ENCODE results near the gene C17orf78.
A peak's percentile ranks its signal among the peaks of the same experiment; 100 is the strongest.
"Not testable (repeated sequence)": the region's sequence is repeated elsewhere in the genome, so short reads cannot be mapped to it uniquely, and the experiment has no call there.

C17orf78 gene

DNA sequence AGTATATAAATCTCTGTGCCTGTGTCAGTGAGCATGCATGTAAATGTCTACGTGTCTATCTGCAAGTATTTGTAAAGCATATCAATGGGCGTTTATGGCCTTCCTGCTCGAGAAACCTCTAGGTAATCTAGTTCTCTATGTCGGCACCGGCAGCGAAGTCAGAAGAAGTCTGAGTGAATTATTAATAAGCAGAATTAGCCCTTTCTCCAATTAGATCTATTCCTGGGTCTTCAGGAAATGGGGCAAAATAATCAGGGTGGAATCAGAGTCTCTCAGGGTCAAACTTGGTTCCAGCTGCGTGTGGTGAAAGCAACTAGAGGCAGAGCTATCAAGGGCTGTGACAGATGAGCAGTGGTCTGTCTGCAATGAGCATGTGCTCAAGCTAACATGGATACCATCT is at the start of gene C17orf78:
Gene C17orf78, plus strand, starts transcription at position 280 of the 400 bp plus-strand sequence. Its CDS starts 108 bp downstream, at position 388.
- DNase-seq, result no peak

DNA sequence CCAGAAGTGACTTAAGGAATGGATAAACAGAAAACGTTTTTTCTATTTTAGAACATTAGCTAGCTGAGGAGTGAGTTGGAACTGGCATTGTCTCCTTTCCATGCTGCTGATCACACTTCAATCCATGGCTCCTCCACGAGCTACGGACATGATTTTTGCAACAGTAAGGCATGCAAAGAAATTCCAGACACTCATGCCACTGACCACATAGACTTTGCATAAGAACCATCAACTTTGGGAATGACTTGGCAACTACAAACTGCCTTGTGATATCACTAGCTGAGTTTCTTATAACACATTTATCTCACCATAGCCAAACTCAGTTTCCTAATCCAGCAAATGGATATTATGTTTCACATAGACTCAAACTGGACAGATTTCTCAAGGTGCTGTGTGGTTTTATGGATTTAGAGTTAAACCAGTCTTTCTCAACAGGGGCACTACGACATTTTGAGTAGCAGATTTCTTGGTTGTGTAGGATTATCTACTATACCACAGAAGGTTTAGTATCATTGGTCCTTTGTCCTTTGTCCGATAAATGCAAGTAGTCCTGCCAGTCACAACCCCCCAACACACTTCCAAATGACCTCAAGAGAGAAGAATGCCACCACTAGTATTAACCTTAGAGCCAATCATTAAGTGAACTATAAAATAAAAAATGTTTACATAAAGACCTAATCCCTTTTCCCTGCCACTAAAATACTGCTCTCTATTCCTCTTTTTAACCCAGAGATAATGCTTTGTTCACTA is 48.3 kb upstream of the C17orf78 start:
- DNase-seq, result no peak

DNA sequence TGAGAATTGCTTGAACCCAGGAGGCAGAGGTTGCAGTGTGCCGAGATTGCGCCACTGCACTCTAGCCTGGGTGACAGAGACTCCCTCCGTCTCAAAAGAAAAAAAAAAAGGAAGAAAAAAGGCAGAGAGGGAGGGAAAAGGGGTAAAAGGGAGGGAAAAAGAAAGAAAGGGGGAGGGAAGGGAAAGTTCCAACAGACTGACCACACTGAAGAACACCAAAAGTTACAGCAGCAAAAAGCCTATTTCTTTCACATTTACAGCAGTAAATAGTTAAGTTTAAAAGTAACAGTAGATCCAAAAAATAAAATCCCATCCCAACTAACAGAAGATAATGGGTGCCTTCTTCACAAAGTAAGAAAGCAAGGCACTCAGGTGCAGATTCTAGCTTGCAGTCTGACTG is 36.9 kb upstream of the C17orf78 start:
- DNase-seq, result no peak

DNA sequence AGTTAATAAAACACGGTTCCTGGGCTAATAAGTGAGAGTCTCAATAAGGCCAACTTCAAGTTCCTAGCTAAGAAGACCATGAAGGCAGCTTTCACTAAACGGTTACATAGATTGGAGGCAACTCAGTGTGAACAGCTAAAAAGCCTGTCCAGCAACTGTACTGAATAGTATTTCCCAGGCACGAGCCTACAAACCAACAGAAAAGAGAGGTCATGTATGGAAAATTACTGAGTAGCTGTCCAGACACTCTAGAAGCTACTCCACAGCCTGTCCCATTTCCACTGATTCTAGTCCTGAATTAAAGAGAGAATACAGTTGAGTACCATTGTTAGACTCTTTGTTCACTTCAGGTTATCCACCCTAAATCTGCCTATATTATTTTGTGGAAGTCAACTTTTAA is 36.5 kb upstream of the C17orf78 start:
- DNase-seq, result no peak

DNA sequence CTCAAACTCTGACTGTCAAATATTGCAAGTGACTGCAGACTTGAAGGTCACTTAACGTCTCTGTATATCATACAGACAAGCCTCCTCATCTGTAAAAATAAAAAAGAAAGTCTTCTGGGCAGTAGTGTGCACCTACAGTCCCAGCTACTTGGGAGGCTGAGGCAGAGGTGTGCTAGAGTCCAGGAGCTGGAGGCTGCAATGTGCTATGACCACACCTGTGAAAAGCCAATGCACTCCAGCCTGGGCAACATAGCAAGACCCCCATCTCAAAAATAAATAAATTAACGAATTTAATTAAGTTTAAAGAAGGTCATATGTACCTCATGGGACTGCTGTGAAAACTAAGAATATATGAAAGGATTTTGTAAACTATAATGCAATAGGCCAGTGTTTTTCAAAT is 35.0 kb upstream of the C17orf78 start:
- no peak for DNase-seq

DNA sequence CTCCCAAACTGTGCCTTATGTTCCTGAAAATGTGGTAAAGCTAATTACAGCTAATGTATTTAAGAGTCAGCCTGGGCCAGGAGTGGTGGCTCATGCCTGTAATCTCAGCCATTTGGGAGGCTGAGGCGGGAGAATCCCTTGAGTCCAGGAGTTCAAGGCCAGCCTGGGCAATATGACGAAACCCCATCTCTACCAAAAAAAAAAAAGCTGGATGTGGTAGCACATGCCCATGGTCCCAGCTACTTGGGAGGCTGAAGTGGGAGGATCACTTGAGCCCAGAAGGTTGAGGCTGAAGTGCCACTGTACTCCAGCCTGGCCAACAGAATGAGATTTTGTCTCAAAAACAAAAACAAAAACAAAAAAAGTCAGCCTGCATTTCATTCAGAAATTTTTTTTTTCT is 33.2 kb upstream of the C17orf78 start:
- no peak for DNase-seq

DNA sequence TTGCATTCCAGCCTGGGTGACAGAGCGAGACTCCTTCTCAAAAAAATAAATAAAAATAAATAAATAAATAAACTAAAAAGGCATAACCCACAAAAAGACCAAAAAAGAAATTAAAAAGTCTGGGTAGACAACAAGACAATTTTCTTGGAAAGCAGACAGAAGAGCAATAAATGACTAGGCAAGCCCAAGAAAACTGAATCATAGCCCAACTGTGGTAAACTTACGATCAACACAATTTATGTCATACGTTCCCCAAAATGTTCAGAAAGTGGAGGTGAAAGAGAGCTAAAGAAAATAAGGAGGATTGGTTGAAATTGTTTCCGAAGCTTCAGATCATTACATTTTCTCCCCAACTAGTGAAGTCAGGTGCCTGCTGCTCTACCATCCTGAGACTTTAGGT is 31.3 kb upstream of the C17orf78 start:
- DNase-seq, result no peak

DNA sequence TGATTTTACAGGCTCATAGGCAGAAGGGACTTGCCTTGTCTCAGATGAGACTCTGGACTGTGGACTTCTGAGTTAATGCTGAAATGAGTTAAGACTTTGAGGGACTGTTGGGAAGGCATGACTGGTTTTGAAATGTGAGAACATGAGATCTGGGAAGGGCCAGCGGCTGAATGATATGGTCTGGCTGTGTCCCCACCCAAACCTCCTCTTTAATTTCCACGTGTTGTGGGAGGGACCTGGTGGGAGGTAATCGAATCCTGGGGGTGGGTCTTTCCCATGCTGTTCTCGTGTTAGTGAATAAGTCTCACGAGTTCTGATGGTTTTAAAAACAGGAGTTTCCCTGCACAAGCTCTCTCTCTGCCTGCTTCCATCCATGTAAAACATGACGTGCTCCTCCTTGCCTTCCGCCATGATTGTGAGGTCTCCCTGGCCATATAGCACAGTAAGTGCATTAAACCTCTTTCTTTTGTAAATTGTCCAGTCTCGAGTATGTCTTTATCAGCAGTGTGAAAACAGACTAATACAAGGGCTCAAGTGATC is 28.9 kb upstream of the C17orf78 start:
- DNase-seq, result not testable (repeated sequence)

DNA sequence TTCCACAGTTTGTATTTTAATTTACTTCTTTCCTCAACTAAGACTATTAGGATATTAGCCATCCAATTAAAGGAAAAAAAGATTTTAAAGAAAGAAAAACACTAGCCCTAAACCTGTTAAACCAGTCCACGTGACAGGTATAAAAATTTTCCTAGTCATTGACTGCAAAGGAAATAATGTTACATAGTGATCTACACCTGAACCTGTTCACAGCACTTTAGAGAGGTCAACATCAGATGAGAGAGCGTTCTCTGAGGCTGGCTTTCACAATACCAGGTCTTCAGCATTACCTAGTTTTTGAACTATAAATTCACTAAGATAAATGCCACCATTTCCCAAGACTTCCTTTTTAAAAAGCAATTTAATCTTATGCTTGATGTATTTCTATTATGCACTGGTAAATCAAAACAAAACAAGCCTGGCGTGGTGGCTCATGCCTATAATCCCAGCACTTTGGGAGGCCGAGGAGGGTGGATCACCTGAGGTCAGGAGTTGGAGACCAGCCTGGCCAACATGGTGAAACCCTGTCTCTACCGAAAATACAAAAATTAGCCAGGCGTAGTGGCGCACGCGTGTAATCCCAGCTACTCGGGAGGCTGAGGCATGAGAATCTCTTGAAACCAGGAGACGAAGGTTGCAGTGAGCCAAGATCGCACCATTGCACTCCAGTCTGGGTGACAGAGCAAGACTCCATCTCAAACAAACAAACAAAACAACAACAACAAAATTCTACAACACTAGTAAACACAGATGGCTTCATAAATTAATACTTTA is 18.8 kb upstream of the C17orf78 start:
- not testable (repeated sequence) for DNase-seq

DNA sequence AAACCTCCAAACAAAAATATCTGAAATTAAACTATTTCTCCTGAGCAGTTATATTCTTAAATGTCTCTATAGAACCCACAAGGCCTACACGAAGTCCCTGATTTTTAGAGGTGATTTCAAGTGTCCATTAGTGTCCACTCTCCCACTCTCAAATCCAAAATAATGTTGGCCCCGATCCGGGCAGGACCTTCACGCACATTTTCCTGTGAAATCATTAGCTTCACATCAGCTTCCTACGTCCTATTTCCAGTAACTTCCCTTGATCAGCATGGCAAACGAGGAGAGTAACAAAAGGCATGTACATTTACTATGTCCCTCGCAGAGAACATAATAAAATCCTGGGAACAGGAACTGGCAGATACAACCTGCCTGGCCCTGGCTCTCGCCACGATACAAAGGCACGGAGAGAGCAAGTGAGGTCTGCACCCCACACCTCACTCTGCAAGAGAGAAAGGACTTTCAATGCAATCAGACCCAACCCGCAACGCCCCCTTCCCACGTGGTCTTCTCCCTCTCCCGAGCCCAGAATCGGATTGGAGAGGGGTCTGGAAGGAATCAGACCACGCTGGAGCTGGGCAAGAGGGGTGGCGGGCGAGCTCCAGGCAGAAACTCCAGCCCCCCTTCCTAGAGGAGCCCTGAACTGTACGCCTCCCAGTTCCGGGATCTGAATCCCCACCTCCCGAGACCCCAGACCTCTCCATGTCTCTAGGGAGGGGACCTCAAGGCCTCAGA is 17.5 kb upstream of the C17orf78 start:
- DNase-seq, result peak in 1 of 2 donors; percentile 20

DNA sequence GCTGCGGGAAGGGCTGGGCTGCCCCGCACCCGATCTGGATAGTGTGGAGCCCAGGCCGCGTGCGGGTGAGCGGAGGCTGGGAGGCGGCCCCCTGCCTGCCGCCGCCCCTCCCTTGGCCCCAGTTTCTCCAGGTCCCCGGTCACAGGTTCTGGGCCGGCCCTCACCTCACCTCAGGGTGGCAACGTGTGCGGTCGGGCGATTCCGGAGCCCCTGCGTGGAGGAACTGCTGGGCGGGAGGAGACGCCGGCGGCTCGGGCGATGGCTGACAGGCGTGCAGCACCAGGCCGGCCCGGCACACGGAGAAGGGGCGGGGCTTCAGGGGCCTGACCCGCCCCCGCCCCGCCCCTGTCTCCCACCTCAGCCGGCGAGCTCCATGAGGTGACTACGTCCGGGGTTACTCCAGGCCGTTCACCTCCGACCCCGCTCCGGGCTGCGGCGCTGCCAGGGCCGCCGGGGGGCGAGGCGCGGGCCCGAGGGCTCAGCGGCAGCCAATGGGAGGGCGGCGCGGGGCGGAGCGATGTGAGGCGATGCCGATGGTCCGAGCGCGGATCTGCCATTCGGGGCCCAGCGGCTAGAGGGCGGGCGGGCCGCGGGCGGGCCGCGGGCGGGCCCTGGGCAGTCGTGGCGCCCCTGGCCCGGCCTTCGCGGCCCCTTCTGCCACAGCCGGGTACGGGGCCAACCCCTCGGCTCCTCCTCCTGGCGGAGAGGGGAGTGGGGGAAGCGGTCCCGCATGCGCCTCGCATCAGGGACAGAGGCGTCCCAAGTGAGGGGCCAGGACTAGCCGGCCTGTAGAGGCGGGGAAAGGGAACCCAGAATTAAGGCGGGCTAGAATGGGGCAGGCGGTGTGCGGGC is 16.7 kb upstream of the C17orf78 start:
- peak; percentile 94 to 95 for DNase-seq

DNA sequence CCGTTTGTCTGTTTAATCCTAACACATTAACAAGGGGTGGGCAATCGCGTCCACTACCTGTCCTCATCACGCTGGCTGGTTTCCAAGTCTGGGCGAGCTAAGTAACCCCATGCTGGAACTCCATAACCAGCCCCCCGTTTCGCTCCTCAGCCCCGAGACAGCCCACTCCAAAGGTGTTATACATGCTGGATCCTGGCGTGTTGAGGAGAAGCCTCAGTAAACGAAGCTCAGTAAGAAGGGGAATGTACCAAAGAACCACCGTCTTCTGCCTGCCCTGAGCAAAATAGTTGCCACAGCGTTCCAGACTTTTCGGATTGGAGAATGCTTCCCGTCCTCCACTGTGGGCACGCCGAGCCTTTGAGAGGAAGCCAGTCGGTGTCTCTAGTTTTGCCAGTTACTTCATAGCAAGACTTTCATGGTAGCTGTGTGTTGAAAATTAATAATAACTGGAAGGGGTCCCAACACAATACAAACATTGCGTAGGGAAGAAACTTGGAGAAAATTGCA is 16.1 kb upstream of the C17orf78 start:
- DNase-seq, result no peak

DNA sequence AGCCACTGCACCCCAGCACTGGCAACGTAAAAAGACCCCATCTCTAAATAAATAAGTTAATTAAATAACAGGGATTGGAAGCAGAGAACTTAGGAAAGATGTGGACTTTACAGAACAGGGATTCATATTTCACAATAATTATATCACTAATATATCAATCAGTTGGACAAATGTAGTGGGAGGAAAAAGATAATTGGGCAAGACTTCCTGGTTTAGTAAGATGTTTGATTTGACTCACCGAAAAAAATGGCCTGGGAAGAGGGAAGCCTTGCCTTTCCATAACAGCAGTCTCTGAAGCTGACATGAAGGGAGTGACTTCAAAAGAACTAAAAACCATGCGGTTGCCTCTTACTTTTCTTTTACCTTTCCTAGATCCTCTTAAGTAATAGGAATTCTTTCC is 15.2 kb upstream of the C17orf78 start:
- DNase-seq, result no peak

DNA sequence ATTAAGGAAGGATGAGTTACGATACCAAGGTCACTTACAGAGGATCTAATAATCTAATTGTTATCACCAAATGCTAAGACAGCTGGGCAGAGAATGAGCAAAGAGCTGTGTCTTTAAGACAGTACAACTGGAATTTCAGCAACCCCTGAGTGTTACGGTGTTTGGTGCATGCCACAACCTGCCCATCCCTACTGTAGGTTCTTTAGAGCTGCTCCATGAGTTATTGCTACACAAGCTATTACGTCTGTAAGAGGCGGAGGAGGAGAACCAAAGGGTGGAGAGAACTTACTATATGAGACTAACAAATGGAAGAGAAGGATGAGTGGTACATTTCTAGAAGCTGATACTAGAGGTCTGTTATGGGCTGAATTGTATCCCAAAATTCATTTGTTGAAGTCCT is 14.2 kb upstream of the C17orf78 start:
- no peak for DNase-seq

DNA sequence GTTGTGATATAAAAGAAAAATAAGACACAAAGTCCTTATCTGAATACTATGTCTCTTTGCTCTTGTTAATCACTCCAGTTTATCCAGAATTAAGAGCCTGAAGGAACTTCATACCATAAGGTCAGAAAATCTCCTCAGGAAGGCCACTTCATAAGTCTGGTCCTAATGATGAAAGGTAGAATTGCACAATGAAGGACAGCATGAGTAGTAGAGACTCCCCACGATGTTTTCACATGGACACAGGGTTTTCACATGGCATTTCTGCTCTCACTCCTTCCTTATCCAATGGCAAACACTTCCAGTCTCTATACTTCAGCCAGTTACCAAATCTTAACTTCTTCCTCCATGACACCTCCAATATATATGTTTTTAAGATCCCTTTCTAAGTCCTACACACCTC is 10.2 kb upstream of the C17orf78 start:
- DNase-seq, result no peak

DNA sequence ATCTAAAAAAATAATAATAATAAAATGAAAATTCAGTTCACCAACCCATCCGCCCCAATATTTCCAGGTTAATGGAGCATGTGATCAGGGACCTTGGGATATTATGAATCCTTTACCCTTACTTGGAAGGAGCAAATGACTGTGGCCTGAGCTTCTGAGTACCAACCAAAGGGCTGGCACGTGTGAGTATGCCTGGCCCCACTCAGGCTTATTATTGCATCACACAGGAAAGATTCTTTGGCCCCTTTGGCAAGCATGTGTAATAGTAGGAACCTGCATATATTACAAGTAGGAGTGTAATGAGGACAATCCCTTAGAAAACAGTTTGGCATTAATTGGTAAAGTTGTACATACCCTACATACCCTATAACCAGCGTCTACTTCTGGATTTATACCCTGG is 7.2 kb upstream of the C17orf78 start:
- no peak for DNase-seq

DNA sequence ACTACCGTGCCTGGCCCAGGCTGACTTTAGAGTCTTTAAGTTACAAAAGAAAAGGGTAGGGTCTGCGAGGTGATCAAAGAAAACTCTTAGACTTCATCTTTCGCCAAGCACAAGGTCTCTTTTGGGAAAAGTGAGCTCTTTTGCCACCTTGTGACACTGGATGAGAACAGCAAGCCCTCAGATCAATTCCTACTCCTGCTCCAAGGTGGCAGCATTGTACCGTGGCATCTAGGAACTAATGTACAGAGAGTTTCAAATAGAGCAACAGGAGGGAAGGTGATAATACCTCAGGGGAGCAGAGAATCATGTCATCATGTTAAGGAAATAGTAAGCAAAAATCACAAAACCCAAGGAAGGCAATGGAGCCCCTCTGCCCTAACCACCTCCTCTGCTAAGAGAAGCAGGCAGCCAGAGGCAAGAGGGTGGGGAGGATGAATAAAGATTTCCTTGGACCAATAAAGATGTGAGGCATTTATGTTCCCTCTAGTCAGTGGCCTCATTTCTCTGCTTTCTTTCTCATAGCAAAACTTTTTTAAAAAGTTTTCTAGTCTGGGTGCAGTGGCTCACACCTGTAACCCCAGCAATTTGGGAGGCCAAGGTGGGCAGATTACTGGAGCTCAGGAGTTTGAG is 2.1 kb upstream of the C17orf78 start:
- peak; percentile 60 to 77 for DNase-seq

DNA sequence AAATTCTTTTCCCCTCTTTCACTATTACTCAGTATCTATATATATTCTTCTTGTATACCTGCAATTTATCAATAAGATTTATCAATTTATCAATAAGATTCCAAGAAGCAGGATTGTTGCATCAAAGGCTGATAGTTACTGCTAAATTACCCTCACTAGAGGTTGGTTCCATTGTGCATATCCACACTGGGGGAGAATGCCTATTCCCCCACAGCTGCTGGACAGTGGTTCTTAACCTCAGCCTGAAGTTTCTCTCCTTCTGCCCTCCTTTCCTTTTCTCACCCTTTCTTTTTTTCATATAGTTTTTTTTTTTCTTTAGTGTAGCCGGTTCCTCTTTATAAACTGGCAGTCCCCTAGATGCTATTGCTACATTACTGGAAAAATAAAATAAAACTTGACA is 6.3 kb downstream of the C17orf78 start:
- DNase-seq, result no peak

DNA sequence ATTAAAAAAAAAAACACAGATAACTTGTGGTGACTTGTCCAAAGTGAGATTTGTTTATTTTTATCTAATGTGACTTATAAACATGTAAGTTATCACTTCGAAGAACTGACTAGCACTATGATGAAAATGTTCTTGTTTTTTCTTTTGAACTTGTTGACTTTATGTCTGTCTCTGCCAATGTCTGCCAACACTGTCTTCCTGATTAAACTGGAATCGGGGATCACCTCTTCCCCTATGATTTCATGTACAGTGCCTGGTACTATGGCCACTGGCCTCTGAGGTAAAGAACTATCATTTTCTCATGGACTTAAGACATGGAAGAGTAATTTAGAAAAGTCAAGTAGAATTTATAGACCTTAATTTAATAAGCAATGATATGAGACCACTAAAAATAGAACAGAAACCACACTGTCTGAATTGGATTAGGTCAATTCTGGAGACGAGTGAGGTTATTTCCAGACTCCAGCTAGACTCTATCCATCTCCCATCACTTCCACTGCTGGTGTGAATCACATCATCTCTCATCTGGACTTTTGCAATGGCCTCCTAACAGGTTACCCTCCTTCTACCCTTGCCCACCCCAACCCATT is 8.9 kb downstream of the C17orf78 start:
- DNase-seq, result no peak

DNA sequence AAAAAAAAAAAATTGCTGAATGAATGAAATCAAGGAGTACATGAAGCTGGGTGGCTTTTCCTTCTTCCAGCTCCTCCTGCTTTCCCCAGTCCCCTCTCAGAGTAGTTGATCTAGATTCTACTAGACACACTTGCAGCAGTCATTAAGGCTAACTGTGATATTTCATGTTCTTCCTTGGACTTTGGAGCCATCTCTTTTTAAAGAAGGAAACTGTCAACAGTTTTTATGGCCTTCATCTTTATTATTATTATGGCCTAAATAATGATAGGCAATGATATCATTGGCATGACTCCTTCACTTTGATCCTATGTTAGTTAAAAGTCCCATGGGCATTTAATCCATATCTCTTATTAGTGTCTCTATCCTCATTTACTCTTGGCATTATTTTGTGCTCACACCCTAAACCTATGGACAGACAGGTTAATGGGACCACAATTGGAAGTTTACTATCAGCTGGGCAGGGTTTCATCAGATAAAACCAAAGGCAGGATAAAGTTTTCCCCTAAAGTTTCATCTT is 9.7 kb downstream of the C17orf78 start:
- no peak for DNase-seq

DNA sequence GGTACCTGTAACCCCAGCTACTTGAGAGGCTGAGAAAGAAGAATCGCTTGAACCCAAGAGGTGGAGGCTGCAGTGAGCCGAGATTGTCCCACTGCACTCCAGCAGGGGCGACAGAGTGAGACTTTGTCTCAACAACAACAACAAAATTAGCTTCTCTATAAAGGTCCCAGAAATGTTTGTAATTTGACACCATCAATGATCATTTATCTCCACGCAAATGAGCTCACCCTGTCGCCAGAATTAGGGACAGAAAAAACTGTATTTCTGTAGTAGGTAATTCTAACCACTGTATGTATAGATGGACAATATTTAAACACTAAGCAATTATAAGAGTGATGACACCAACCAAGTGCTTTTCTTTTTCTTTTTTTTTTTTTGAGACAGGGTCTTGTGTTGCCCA is 10.7 kb downstream of the C17orf78 start:
- DNase-seq, result no peak
